GM12892 (cell line): ENCODE results near the gene PLSCR3.

Experiments
- POLR2A ChIP-seq: IDR thresholded peaks from 2 replicates; pipeline ENCODE4 v1.6.1; 2011; ENCODE audit warnings: low read depth, low read length, control low read depth
- POLR2AphosphoS5 ChIP-seq: IDR thresholded peaks from 2 replicates; pipeline ENCODE4 v1.6.1; 2011; ENCODE audit warnings: low read depth, low read length, control low read depth
- TAF1 ChIP-seq: IDR thresholded peaks from 2 replicates; pipeline ENCODE4 v1.6.1; 2011; ENCODE audit warnings: low read depth, mild to moderate bottlenecking, control low read depth, low read length, borderline replicate concordance

DNA sequence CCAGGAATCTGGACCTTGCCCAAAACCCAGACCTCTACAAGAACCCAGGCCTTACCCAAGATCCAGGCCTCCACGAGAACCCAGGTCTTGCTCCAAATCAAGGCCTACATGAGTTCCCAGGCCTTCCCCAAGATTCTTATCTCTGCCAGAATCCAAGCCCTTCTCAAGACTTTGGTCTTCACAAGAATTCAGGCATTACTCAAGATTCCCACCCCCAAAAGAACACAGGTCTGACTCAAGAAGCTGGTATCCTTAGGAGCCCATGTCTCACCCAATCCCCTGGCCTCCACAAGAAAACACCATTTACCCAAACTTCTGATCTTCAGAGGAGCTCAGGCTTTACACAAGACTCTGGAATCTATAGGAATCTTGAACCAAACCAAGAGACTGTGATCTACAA is 36.9 kb upstream of the PLSCR3 start:
- TF ChIP-seq POLR2AphosphoS5 (no peak), POLR2A (no peak), TAF1 (no peak)
